Activated CD8-positive, alpha-beta memory T cell treated with anti-CD3 and anti-CD28 coated beads, Interleukin-2, amount 50 U/mL, for 24 hours (primary cell): ENCODE measurements around the gene XRCC4.

Experiments
- DNase-seq: peaks from one replicate; pipeline ENCODE4 v3.0.0-alpha.2; 2020; ENCODE audit errors: extremely low read depth

Gene XRCC4

GRCh38 chr5:83270311-83270710 lies 193.0 kb downstream of the XRCC4 start:
- no peak for DNase-seq

GRCh38 chr5:83277154-83277553 lies 199.8 kb downstream of the XRCC4 start:
- no peak for DNase-seq

DNA sequence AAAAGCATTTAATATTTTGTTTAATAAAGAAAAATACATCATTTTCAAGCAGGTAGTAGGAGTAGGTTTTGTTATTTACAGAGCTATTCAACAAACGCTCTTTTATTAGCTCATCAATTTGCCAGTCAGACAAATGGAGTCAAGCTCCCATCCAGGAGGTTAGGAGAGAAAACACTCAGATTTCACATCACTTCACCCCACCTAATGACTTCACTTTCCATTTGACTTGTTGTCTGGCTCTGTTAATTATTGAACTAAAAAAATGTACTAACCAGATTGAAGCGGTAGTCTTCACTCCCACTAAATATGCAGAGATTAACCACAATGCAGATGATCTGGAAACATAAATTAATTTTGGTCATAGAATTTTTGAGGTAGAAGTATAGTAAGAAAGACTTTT lies 200.6 kb downstream of the XRCC4 start:
- no peak for DNase-seq

- no peak for DNase-seq
Observed at GRCh38 chr5:83281176-83281575, 203.8 kb downstream of the XRCC4 start.

DNA sequence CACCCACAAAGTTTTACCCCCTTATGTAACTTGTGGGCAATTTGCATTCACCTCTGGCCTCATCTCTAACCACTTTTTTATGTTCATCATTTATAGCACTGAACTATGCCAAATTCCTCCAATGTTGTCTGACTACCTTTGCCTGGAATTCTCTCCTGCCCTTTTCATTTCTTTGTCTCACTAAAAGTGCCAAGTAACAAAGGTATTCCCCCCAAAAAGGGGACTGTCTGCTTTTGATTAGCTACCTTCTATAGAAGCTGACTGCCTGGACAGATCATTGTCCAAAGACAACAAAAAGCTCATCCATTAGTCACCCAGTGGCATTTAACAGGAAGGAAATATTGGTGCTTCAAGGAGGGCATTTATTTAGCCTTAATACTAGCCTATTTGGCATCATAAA lies 204.3 kb downstream of the XRCC4 start:
- no peak for DNase-seq

DNA sequence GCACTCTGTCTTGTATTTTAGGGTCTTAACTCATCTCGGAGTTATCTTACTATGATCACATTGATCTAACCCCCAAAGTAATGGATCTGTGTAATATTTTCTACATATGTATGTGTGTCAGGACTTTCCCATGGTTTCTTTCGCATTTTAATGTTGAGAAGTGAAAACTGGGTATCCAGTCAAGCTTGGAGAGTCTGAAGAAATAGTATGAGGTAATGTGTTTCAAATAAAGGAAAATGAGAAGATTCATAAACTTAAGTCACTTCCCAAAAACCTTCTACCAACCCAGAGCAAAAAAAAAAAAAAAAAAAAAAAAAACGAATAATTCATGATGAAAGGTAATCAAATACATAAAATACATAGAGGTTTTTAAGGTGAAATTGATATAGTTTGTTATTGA lies 206.4 kb downstream of the XRCC4 start:
- no peak for DNase-seq

- no peak for DNase-seq
Observed at GRCh38 chr5:83285661-83286398, 208.5 kb downstream of the XRCC4 start.

DNA sequence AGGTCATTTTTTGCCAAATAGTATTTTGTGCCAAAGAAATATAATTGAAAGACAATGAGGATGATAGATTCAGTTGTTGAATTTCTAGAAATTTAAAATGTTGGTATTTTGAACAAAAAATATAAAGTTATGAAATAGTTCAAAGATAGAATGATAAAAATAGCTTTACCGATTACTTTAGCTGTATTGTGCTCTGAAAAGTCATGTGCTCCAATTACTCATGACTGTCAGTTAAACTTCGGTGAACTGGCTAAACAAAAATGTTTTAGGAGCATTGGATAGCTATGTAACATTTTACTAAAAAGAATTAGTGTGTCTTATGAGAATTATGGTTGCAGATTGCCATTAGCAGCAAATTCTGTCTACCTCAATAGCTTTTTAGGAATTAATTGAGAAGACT lies 216.9 kb downstream of the XRCC4 start:
- DNase-seq: no peak

DNA sequence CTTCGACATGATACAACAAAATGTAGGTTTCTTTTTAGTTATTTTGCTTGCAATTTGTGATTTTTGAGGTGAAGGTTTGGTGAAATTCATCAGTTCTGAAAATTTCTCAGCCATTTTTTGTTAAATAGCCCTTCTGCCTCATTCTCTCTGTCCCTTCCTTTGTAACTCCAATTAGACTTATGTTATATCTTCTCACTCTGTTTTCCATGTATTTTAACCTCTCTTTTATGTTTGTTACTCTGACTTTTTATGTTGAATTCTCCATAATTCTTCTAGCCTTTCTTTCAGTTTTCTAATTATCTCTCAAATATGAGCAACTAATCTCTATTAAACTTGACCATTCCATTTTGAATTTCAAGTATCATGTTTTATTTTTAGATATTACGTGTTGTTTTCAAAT lies 222.0 kb downstream of the XRCC4 start:
- DNase-seq: no peak

GRCh38 chr5:83306572-83307241 lies 229.4 kb downstream of the XRCC4 start:
- DNase-seq: no peak

DNA sequence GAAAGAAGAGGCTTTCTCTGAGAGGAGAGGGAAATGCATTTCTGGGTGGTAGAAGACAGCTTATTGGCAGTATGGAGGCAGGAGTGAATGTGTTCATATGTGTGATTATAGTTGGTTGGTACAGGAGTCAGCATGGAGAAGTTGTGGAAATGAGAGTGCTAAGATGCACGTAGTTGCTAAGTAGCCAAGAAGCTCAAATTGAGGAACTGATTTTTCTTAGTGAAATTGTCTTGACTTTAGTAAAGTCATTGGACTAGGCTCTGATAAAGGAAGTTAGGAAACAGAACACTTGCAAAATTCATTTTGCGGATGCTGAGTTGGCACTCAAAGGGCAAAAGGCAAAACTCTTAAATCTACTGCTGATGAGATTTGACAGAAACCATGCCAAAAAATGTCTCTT lies 235.3 kb downstream of the XRCC4 start:
- no peak for DNase-seq

DNA sequence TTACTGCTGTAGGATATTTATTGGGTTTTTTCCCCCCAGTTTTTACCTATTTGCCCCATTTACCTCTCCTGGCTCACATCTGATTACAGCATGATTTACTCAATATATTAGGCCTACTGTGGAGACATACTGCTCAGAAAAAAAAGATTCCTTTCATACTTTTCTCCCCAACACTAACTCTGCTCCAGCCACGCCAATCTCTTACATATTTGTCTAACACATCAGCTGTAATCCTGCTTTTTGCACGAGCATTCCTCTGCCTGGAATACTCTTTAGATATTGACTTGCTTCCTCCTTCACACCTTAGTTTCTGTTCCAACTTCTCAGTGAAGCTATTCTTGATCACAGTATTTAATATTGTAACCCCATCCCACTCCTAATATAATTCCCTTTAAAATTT lies 236.1 kb downstream of the XRCC4 start:
- no peak for DNase-seq

DNA sequence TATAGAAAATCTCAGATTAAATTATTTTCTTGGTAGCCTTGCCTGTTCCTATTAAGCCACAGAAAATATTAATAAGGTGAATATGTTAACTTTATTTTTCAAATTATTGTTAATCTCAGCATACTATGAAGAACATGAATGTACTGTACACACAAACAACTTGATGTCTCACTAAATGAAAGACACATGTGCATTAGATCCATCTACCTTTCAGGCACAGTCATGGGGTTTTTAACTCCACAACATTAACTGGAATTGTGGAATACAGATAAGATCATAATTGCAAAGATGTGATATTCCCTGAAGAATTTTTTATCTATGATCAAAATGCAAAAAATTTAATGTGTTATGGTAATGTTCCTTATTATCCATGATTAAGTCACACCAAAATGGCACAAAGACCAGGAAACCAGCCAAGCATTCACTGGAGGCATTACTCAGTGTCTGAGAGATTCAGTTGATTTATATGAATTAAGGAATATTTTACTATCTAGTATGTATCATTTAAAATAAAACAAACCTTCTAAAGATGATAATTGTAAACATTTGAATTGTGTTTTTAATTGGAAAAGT lies 244.2 kb downstream of the XRCC4 start:
- no peak for DNase-seq

- DNase-seq: no peak
Observed at GRCh38 chr5:83322273-83322924, 245.1 kb downstream of the XRCC4 start.

DNA sequence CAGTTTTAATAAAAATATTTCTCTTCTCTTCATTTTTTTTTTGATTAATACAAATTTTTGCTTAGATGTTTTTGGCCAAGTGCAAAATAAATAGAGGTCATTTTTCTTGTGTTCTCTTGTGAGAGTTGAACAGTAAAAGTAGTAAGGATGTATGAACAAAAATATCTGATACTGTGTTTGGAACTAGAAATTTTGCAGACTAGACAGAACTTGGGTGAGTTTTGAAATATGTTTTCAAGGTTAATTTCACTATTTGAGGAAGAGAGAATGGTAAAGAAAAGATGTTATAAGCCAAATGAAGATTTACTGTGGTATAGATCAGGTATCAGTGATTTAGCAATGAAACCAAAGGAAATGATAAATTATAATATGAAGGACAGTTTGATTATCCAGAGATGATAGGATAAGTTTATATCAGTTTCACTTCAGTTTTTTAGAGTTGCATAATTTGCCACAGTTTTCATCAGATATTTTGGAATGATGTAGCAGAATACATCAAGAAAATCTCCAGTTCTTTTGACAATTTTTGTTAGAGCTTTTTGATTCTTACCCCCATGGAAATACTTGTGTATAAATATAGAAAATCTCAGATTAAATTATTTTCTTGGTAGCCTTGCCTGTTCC lies 246.3 kb downstream of the XRCC4 start:
- DNase-seq: no peak

- no peak for DNase-seq
Observed at GRCh38 chr5:83331842-83332241, 254.5 kb downstream of the XRCC4 start.

- DNase-seq: no peak
Observed at GRCh38 chr5:83337453-83338035, 260.2 kb downstream of the XRCC4 start.

DNA sequence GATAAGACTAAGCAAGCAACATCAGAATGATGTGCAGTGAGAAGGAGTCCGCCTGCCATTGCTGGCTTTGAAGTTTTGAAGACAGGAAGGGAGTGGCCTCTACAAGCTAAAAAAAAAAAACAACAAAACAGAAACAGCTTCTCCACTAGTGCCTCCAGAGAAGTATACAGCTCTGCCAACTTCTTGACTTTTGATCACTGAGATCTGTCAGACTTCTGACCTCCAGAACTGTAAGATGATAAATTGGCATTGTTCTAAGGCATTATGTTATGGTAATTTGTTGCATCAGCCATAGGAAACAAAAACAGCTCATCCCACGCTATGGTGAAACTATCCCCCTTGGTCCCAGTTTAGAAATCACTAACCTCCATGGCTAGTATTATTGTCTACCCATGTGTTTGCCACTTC lies 263.2 kb downstream of the XRCC4 start:
- no peak for DNase-seq

- DNase-seq: no peak
Observed at GRCh38 chr5:83341815-83342334, 264.5 kb downstream of the XRCC4 start.

DNA sequence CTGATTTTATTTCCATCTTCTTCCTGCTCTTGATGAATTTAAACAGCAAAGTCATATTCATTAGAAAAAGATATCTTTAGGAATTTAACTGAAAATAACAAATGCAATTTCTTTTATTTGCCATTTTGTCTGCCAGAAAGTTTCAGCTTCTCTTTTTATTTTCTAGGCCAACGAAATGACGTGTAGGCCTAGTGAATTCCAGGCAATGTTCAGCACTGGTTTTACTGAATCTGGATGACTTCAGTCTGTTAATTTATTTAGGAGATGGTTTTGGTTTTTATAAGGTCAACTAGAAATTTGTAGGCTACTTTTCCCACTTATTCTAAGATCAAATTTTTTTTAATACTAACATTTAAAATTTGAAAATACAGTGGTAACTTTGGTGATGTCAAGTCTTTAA lies 265.1 kb downstream of the XRCC4 start:
- DNase-seq: no peak

DNA sequence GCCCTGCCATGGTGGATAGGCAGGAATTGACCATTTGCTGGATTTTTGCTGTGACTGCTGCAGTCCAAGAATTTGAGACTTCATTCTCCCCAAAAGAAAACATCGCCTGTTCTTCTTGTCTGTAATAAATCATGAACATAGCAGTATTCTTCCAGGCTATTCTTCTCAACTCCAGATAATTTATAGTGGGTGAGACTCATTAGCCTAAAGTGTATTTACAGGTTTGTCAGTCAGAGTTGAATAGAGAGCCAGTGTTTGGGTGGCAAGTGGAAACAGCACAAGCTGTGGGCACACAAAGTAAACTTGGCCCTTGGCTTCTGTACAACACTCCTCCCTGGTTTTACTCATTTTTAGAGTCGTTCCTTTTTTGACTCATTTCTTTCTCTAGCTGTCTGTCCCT lies 266.0 kb downstream of the XRCC4 start:
- DNase-seq: no peak

DNA sequence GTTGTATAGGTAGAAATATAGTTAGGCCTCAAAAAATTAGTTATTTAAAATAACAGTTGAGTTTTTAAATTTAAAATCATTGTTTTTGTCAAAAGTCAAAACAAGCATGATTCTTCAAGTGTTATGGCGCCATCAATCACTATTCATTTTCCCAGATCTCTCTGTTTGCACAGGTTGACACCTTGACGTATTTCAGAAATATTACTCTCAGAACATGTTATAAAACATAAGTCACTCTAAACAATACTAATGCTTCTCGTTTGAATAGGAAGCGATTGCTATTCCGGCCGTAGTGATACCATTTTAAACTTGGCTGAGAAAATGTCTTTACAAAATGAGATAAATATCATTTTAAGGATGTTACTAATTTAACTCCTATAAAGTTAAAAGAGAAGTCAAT lies 268.1 kb downstream of the XRCC4 start:
- DNase-seq: no peak
